Measurements from ENCODE around the gene ADCY3. TPM values are rescaled to one million over a fixed set of nuclear protein-coding genes. Genes with fewer than 3 reads are reported as not detected.

The ADCY3 gene
- total and polyA plus RNA-seq, 10 of the 15 experiments (the other 5 are each of a cell fraction or from before 2014, with no cell fraction given), result 2.8 to 102 (median 50.4) TPM

GRCh38 chr2:24892928-24893327 lies 27.1 kb downstream of the ADCY3 start:
- intact Hi-C loops (cut with micrococcal nuclease; ENCODE audit: unreplicated experiment) (no loop called here), in situ Hi-C loops (cut with MboI) (no loop called here)
- ATAC-seq (no peak), DNase-seq (ENCODE audit: low read depth, low spot score) (no peak), FAIRE-seq (no peak)
- POLR2A ChIA-PET, result no interaction called here
- Histone ChIP-seq H3K27me3 (replicated peaks in 1 of 2; ENCODE audit: control insufficient read depth in 2 of 2, insufficient read depth in 2 of 2, low read length in 1 of 2) (no peaks in the 10 kb centered on the region), H3K9me3 (replicated peaks; ENCODE audit: control insufficient read depth, insufficient read depth, low read length) (peaks cover 9% of the 10 kb centered on the region), H3K79me2 (ENCODE audit: control insufficient read depth, insufficient read depth, low read length) (no peaks in the 10 kb centered on the region), H3K4me2 (ENCODE audit: control insufficient read depth, insufficient read depth) (no peak overlapping the region), H2AFZ (ENCODE audit: control insufficient read depth, low read depth, low read length) (no peak overlapping the region), H4K20me1 (ENCODE audit: control insufficient read depth, insufficient read depth) (no peaks in the 10 kb centered on the region), H3K36me3 (ENCODE audit: control insufficient read depth in 2 of 2, insufficient read depth in 2 of 2, low read length in 1 of 2) (peaks cover 7% of the 10 kb centered on the region in 2 experiments), H3K9ac (ENCODE audit: control insufficient read depth, insufficient read depth, low read length) (no peak overlapping the region), H3K4me3 (no peak overlapping the region), H3K4me1 (ENCODE audit: control insufficient read depth, insufficient read depth, low read length) (no peaks in the 10 kb centered on the region), H3K27ac (ENCODE audit: control insufficient read depth, insufficient read depth) (no peak overlapping the region)
- BruUV-seq (replicated peaks), result no TSS peak
- RAD21 ChIA-PET (ENCODE audit: unreplicated experiment), result no interaction called here
- no peak for TF ChIP-seq CHD2 (IDR thresholded peaks at IDR 0.05; ENCODE audit: borderline replicate concordance, low read depth, low read length)
- no peak for TF ChIP-seq ZNF207 (IDR thresholded peaks at IDR 0.05; ENCODE audit: borderline replicate concordance)
- no peak for TF ChIP-seq SIX5 (IDR thresholded peaks at IDR 0.05; ENCODE audit: low read depth, low read length, severe bottlenecking)
- no peak for TF ChIP-seq RELA (IDR thresholded peaks at IDR 0.05; ENCODE audit: borderline replicate concordance, partially characterized antibody)
- TF ChIP-seq NRF1 (conservative IDR thresholded peaks at IDR 0.05; ENCODE audit: low read depth, low read length), result no peak
- no peak for TF ChIP-seq POU2F2 (IDR thresholded peaks at IDR 0.05; ENCODE audit: borderline replicate concordance, low read depth, low read length)
- no peak for TF ChIP-seq ATF3 (IDR thresholded peaks at IDR 0.05; ENCODE audit: borderline replicate concordance, extremely low read depth, low read depth, low read length)
- no peak for TF ChIP-seq DPF2 (IDR thresholded peaks at IDR 0.05)
- no peak for TF ChIP-seq EZH2 (IDR thresholded peaks at IDR 0.05; ENCODE audit: borderline replicate concordance, control insufficient read depth, low read depth, low read length)
- no peak for TF ChIP-seq ZNF217 (IDR thresholded peaks at IDR 0.05)
- 97% methylated on average over 2 of the region's 2 CpGs for WGBS (ENCODE audit: insufficient coverage, insufficient replicate concordance, low lambda C conversion rate, missing lambda C conversion rate)
- SMC1A ChIA-PET (ENCODE audit: uncharacterized antibody, unreplicated experiment), result no interaction called here
- CTCF ChIA-PET, result interaction anchor here (0.7 kb wide), 1 partner anchor 246 kb away, joined by 3 read pairs; no protein-coding TSS in a partner anchor
